Ectodermal cell (in vitro differentiated cells): Measurements from ENCODE around the gene KIF6.

Experiments used
- H3K27ac ChIP-seq: 2 replicates; pipeline ENCODE4 v1.7.0; 2013; ENCODE audit warnings: mild to moderate bottlenecking, low read depth, low read length; ENCODE audit not compliant: insufficient read depth, poor library complexity, severe bottlenecking
- H3K27me3 ChIP-seq: 2 replicates; pipeline ENCODE4 v1.7.0; 2013; ENCODE audit warnings: mild to moderate bottlenecking, low read length; ENCODE audit not compliant: insufficient read depth, control insufficient read depth, poor library complexity, severe bottlenecking
- H3K36me3 ChIP-seq: one replicate; pipeline ENCODE4 v1.7.0; 2013; ENCODE audit warnings: low read length; ENCODE audit not compliant: control insufficient read depth, insufficient read depth
- H3K4me1 ChIP-seq: one replicate; pipeline ENCODE4 v1.7.0; 2013; ENCODE audit warnings: low read length; ENCODE audit not compliant: control insufficient read depth, insufficient read depth
- H3K4me3 ChIP-seq: 2 replicates; pipeline ENCODE4 v1.7.0; 2013; ENCODE audit warnings: low read depth, low read length, control low read depth; ENCODE audit not compliant: insufficient read depth
- H3K9me3 ChIP-seq: 2 replicates; pipeline ENCODE4 v1.7.0; 2013; ENCODE audit warnings: mild to moderate bottlenecking, low read length, moderate library complexity; ENCODE audit not compliant: control insufficient read depth
- WGBS, 2 experiments: methylation state at CpG; one replicate each; pipeline ENCODE4 v1.1.7; 2013; ENCODE audit warnings: missing lambda C conversion rate in 2 of 2; 5-methylcytosine and 5-hydroxymethylcytosine counted together

Gene KIF6

GRCh38 chr6:39339868-39340550 lies 385.2 kb downstream of the KIF6 start:
- no peaks in the 10 kb centered on the region for H3K9me3 ChIP-seq
- no peaks in the 10 kb centered on the region for H3K27me3 ChIP-seq

GRCh38 chr6:39339096-39339867 lies 385.9 kb downstream of the KIF6 start:
- H3K4me1 ChIP-seq: peaks cover 7% of the 10 kb centered on the region
- no peaks in the 10 kb centered on the region for H3K36me3 ChIP-seq
- WGBS, 2 experiments: 84 to 85% methylated on average over 9 of the region's 9 CpGs
- H3K27me3 ChIP-seq: no peaks in the 10 kb centered on the region
- no peak overlapping the region for H3K27ac ChIP-seq
- H3K9me3 ChIP-seq: no peaks in the 10 kb centered on the region
- H3K4me3 ChIP-seq: no peak overlapping the region

More at GRCh38 chr6:39339868-39340550, 385.2 kb downstream of the KIF6 start:
- H3K4me3 ChIP-seq: no peak overlapping the region
- WGBS, 2 experiments: 87% methylated on average over 10 of the region's 10 CpGs
- peaks cover 7% of the 10 kb centered on the region for H3K4me1 ChIP-seq
- no peak overlapping the region for H3K27ac ChIP-seq
- no peaks in the 10 kb centered on the region for H3K36me3 ChIP-seq

GRCh38 chr6:39338397-39338796 lies 386.8 kb downstream of the KIF6 start:
- Histone ChIP-seq H3K27me3 (no peaks in the 10 kb centered on the region), H3K27ac (no peak overlapping the region), H3K36me3 (no peaks in the 10 kb centered on the region), H3K4me1 (peaks cover 4% of the 10 kb centered on the region), H3K4me3 (no peak overlapping the region), H3K9me3 (no peaks in the 10 kb centered on the region)
- 94 to 95% methylated on average over 5 of the region's 5 CpGs for WGBS, 2 experiments

GRCh38 chr6:39335780-39336545 lies 389.2 kb downstream of the KIF6 start:
- H3K4me1 ChIP-seq: no peaks in the 10 kb centered on the region

GRCh38 chr6:39333644-39334438 lies 391.4 kb downstream of the KIF6 start:
- Histone ChIP-seq H3K4me3 (no peak overlapping the region), H3K9me3 (no peaks in the 10 kb centered on the region), H3K4me1 (no peaks in the 10 kb centered on the region), H3K36me3 (no peaks in the 10 kb centered on the region), H3K27ac (no peak overlapping the region), H3K27me3 (no peaks in the 10 kb centered on the region)
- WGBS, 2 experiments: 85 to 92% methylated on average over 7 of the region's 7 CpGs

More at GRCh38 chr6:39335780-39336545, 389.2 kb downstream of the KIF6 start:
- Histone ChIP-seq H3K9me3 (no peaks in the 10 kb centered on the region), H3K27ac (no peak overlapping the region), H3K4me3 (no peak overlapping the region), H3K27me3 (no peaks in the 10 kb centered on the region), H3K36me3 (no peaks in the 10 kb centered on the region)
- WGBS, 2 experiments: 84 to 86% methylated on average over 5 of the region's 5 CpGs

GRCh38 chr6:39330476-39330875 lies 394.7 kb downstream of the KIF6 start:
- H3K4me3 ChIP-seq: no peak overlapping the region
- no peaks in the 10 kb centered on the region for H3K36me3 ChIP-seq
- H3K9me3 ChIP-seq: no peaks in the 10 kb centered on the region
- no peaks in the 10 kb centered on the region for H3K4me1 ChIP-seq
- no peaks in the 10 kb centered on the region for H3K27me3 ChIP-seq
- WGBS, 2 experiments: 88% methylated on average over 2 to 3 of the region's 3 CpGs
- no peak overlapping the region for H3K27ac ChIP-seq

GRCh38 chr6:39330057-39330456 lies 395.2 kb downstream of the KIF6 start:
- no peaks in the 10 kb centered on the region for H3K4me1 ChIP-seq
- H3K27me3 ChIP-seq: no peaks in the 10 kb centered on the region
- H3K36me3 ChIP-seq: no peaks in the 10 kb centered on the region
- no peaks in the 10 kb centered on the region for H3K9me3 ChIP-seq
- WGBS, 2 experiments: 93 to 94% methylated on average over 3 of the region's 3 CpGs
- no peak overlapping the region for H3K4me3 ChIP-seq
- H3K27ac ChIP-seq: no peak overlapping the region

- Histone ChIP-seq H3K9me3 (no peaks in the 10 kb centered on the region), H3K4me1 (no peaks in the 10 kb centered on the region), H3K27me3 (no peaks in the 10 kb centered on the region), H3K4me3 (no peak overlapping the region), H3K27ac (no peak overlapping the region), H3K36me3 (no peaks in the 10 kb centered on the region)
- 90% methylated on average over 12 of the region's 12 CpGs for WGBS, 2 experiments
These were observed 397.1 kb downstream of the KIF6 start for GRCh38 chr6:39328066-39328465.

GRCh38 chr6:39327507-39327906 lies 397.7 kb downstream of the KIF6 start:
- Histone ChIP-seq H3K36me3 (no peaks in the 10 kb centered on the region), H3K4me3 (no peak overlapping the region), H3K4me1 (no peaks in the 10 kb centered on the region), H3K27ac (no peak overlapping the region), H3K9me3 (no peaks in the 10 kb centered on the region), H3K27me3 (no peaks in the 10 kb centered on the region)
- 89 to 96% methylated on average over 4 to 5 of the region's 5 CpGs for WGBS, 2 experiments
